Measurements from ENCODE around the gene DPP7.
"Not testable (repeated sequence)": the region's sequence is repeated elsewhere in the genome, so short reads cannot be mapped to it uniquely, and the experiment has no call there.

The DPP7 gene

GRCh38 chr9:137075275-137075775 lies 39.2 kb downstream of the DPP7 start:
- H3K4me3 ChIP-seq (ENCODE audit: low read depth, low read length): no peak overlapping the region

DNA sequence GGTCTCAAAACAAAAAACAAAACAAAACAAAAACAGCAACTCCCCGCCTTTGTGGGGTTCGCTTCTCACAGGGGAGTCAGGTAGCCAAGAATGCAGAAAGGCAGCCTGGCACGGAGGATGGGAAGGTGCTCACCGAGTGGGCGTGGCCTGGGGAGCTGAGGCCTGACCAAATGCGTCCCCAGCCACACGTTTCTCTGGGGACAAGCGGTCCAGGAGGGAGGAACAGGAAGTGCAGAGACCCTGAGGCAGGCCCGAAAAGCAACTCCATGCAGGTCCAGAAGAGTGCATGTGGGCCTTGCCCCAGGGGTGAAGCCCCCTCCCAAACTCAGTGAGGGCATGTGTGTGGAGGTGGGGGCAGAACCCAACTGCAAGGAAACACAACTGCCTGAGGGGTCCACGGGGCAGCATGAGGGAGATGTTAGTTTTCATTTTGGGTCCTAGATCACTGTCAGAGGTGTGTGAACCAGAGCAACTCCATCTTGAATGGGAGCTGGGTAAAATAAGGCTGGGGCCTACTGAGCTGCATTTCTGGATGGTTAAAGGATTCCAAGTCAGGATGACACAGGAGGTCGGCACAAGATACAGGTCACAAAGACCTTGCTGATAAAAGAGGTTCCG lies 39.8 kb downstream of the DPP7 start:
- H3K4me3 ChIP-seq (ENCODE audit: low read depth, low read length): no peak overlapping the region

DNA sequence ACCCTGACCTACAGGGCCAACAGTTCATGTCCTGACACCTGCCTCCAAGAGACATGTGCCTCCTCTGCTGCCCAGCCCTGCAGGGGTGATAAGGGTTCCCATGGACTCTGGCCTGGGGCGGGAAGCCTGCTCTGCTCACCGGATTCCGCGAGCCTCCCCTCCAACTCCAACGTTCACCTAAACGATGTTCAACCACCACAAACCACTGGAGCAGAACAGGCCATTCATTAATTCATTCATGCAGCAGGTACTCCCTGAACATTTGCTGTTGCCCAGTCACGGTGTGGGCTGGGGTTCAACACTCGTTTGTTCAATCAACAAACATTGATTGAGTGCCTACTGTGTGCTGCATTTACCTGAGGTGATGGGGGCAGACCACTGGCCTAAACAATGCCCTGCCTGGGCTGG lies 40.5 kb downstream of the DPP7 start:
- no peak overlapping the region for H3K4me3 ChIP-seq (ENCODE audit: low read depth, low read length)

DNA sequence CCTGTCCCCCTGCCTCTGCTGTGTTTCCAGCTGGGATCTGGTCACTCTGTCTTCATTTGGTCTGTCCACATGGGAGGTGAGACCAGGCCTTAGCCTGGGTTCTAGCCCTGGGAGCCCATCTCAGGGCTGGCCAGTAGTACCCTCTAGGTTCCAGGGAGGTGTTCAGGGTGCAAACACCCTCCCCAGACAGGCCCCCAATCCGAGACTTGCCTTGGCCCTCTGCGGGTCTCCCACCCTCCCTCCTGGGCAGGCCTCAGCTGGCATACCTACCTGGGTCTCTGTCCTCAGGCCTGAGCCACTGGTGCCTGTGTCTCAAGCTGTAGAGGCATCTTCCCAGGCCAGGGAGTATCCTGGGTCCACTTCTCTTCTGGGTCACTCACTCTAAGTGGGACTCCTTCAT lies 43.3 kb downstream of the DPP7 start:
- H3K4me3 ChIP-seq (ENCODE audit: low read depth, low read length): no peak overlapping the region

DNA sequence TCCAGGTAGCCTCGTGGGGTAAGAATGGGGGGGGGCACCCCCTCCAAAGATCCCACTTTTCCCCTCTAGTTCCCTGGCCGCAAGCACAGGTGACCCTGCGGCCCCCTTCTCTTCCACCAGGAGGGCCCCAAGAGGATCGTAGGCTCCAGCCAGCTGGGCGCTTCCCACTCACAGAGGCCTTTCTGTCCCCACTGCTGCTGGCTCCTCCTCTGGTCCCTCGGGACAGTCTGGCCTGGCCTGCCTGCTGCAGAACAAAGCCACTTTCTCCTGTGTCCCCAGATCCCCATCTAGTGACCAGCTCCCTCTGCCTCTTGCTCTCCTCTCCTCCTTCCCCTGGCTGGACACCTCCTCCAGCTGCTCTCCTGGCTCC lies 43.6 kb downstream of the DPP7 start:
- peak overlapping the region; percentile 4 for H3K4me3 ChIP-seq (ENCODE audit: low read depth, low read length)

GRCh38 chr9:137070201-137070905 lies 44.2 kb downstream of the DPP7 start, which contains the start of gene SAPCD2:
Gene SAPCD2, minus strand, starts transcription at chr9:137070557. Its CDS starts 97 bp downstream, at chr9:137070460.
- peak within 1 kb of the TSS; percentile 56 for H3K4me3 ChIP-seq (ENCODE audit: low read depth, low read length)

GRCh38 chr9:137069508-137070091 lies 44.9 kb downstream of the DPP7 start:
- H3K4me3 ChIP-seq (ENCODE audit: low read depth, low read length): peak overlapping the region; percentile 56

DNA sequence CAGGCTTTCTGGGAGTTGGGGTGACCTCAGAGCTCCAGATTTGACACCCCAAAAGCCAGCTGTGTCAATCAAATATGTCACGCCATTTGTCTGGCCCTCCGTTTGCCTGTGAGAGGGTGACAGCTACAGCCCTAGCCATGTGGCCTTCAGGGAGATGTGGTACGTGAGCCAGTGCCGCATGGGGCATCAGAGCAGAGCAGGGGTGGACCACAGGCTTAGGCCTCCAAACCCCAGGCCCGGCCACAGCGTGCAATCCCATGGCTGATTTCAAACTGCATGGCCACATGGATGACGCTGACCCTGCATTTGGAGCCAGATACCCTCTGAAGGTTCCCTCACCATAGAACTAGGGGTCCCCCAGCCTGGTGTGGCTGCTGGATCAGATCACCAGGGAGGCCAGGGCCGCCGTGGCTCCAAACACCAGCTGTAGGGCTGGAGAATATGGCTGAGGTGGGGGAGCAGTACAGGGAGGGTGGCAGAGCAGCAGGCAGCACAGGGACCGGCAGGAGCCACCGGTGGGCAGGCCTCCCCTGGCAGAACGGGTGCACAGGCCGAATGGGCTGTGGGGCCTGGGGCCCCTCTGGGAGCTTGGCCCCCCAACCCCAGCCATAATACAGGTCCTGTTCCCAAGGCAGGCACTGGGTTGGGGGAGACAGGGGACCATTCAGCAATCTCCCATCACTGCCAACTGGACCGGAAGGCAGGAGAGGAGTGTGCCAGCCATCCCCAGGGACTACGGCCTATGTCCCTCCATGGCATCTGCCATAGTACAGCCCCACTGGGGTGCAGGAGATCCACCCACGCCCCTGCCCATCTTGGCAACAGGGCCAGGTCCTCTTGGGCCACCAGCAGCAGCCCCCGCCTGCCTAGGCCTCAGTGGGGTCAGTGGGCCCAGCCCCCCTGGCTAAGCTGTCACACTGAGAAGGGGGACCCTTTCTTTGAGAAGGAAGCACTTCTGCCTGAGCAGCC lies 45.7 kb downstream of the DPP7 start:
- H3K4me3 ChIP-seq (ENCODE audit: low read depth, low read length): peak overlapping the region; percentile 56

DNA sequence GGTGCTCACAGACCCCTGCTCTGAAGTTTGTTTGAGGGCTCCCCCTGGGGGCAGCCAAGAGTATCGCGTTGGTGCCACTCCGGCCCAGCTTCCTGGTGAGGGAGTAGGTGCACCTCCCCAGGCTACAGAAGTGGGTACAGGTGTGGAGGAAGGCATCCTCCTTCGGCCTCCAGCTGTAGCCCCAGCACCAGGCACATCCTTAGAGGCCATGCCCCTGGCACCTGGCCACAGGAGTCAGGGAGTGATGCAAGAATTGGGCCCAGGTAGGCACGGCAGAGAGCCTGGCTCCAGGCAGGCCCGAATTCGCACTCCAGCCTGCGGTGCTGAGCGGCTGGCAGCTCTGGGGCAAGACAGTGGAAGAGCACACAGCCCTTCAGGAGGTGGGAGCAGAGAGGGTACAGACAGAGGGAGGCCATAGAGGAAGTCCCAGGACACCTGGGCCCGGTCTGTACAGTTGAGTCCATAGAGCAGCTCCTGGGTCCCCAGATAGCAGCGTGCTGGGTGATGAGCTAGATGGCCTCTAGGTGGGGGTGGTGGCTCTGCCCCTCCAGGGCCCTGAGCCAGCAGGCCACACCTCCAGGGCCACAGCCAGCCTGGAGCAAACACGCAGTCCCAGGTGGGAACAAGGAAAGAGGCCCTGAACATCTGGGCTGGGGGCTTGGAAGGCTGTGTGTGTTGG lies 46.5 kb downstream of the DPP7 start:
- no peak overlapping the region for H3K4me3 ChIP-seq (ENCODE audit: low read depth, low read length)

- H3K4me3 ChIP-seq (ENCODE audit: low read depth, low read length): no peak overlapping the region
Observed at GRCh38 chr9:137066096-137066861, 48.3 kb downstream of the DPP7 start.

GRCh38 chr9:137065336-137065967 lies 49.1 kb downstream of the DPP7 start:
- H3K4me3 ChIP-seq (ENCODE audit: low read depth, low read length): no peak overlapping the region

DNA sequence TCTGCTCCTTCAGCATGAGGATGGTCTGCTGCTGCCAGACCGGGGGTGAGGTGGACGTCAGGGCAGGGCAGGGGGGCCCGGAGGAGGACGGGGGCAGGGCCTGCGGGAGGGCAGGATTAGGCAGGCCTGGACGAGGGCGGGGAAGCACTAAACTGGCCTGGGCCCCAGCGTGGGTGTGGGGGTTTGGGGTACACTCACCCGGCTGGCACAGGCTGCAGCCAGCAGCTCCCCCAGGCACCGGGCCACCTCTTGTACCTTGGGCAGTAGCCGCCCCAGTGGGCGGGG lies 49.7 kb downstream of the DPP7 start:
- H3K4me3 ChIP-seq (ENCODE audit: low read depth, low read length): no peak overlapping the region

GRCh38 chr9:137064027-137064879 lies 50.3 kb downstream of the DPP7 start:
- no peak overlapping the region for H3K4me3 ChIP-seq (ENCODE audit: low read depth, low read length)

- no peak overlapping the region for H3K4me3 ChIP-seq (ENCODE audit: low read depth, low read length)
Observed at GRCh38 chr9:137063311-137064026, 51.1 kb downstream of the DPP7 start.

DNA sequence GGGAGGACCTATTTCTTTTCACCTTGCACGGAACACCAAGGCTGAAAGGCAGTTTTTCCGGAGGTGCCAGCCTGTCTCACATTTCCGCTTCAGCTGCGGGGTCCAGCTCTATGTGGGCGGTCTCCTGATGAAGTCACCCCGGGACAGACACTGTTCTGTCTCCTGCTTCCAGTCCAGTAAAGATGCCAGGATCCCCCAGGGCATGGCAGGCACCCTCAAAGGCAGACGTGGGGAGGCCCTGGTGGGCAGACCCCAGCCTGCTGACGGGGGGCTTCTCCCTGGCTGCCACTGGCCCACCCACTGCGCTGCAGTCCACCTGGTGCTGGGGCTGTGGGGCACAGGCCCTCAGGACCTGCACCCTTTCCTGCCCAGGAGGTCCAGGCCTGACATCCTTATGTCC lies 51.7 kb downstream of the DPP7 start:
- H3K4me3 ChIP-seq (ENCODE audit: low read depth, low read length): not testable (repeated sequence)

GRCh38 chr9:137062384-137062783 lies 52.1 kb downstream of the DPP7 start:
- H3K4me3 ChIP-seq (ENCODE audit: low read depth, low read length): no peak overlapping the region

Data from iPS-11a (cell line).